GM10248 (cell line): ENCODE data around the gene DNAI4.

Experiments used
- CTCF ChIA-PET: fragments of 300-600 bp; sonication (Branson Sonifier 250); formaldehyde crosslinking; extraction: SDS; loops from one replicate; lab custom pipeline; 2021; ENCODE audit warnings: antibody characterized with exemption; lab: Yijun Ruan, JAX
- POLR2A ChIA-PET: fragments of 350-650 bp; sonication (Branson Sonifier 250); formaldehyde crosslinking; extraction: SDS; loops from one replicate; lab custom pipeline; 2020; ENCODE audit warnings: antibody characterized with exemption; lab: Yijun Ruan, JAX
- DNase-seq: peaks from one replicate; pipeline ENCODE4 v3.0.0; 2012; ENCODE audit errors: extremely low spot score
- TF ChIP-seq, protein P1 (sequence below): IDR thresholded peaks from 2 replicates; pipeline ENCODE4 v1.5.1; 2012; ENCODE audit warnings: mild to moderate bottlenecking, low read depth; ENCODE audit errors: extremely low read depth, missing control alignments, control extremely low read depth

DNAI4 gene

DNA sequence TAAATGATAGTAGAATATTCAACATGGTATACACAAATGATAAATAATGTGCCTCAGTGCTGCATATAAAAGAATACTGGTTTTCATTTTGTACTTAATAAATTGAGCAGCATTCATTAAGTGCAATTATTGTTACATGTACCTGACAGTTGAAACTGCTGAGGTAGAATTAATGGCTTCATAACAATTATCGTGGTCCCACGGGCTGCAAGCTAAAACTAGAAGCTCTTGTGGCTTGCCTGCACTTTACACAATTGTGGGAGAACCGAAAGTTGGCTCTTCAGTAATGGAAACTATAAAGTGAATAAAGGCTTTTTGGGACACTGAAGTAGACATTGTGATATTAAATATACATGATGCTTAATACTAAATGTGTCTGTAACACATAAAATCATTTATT is 146.8 kb downstream of the DNAI4 start:
- ChIA-PET CTCF (interaction anchor here (0.9 to 1.5 kb wide), 3 partner anchors 12 to 52 kb away, joined by 3 to 7 read pairs (median 3); no protein-coding TSS in a partner anchor), POLR2A (no interaction called here)
- TF ChIP-seq, protein P1, sequence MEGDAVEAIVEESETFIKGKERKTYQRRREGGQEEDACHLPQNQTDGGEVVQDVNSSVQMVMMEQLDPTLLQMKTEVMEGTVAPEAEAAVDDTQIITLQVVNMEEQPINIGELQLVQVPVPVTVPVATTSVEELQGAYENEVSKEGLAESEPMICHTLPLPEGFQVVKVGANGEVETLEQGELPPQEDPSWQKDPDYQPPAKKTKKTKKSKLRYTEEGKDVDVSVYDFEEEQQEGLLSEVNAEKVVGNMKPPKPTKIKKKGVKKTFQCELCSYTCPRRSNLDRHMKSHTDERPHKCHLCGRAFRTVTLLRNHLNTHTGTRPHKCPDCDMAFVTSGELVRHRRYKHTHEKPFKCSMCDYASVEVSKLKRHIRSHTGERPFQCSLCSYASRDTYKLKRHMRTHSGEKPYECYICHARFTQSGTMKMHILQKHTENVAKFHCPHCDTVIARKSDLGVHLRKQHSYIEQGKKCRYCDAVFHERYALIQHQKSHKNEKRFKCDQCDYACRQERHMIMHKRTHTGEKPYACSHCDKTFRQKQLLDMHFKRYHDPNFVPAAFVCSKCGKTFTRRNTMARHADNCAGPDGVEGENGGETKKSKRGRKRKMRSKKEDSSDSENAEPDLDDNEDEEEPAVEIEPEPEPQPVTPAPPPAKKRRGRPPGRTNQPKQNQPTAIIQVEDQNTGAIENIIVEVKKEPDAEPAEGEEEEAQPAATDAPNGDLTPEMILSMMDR: no peak
- no peak for DNase-seq

DNA sequence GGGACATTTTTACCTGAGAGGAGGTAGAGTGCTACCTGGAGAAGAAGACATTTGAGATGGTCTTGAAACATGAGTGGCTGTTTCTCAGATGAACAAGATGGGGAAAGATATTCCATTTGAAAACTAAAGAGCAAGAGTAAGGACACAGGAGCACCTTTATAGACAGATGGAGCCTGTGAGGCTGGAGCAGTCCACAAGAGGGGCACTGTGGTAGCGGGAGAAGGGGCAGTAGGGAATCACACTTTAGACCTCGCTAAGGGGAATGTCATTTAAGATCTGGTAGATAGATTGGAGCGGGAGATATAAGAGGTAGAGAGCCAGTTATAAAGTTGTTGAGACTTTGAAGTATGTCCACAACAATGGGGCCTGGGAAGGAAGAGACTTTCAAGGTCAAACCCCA is 149.0 kb downstream of the DNAI4 start:
- TF ChIP-seq, protein P1: no peak

GRCh38 chr1:66774438-66774837 is 150.2 kb downstream of the DNAI4 start:
- CTCF ChIA-PET: interaction anchor here (1.0 to 1.5 kb wide), 4 partner anchors 9 to 726 kb away, joined by 3 to 4 read pairs (median 3); no protein-coding TSS in a partner anchor
- no peak for DNase-seq

More for the DNA sequence above, 149.0 kb downstream of the DNAI4 start:
- no peak for DNase-seq
- POLR2A ChIA-PET: no interaction called here
- CTCF ChIA-PET: interaction anchor here (1.2 kb wide), 1 partner anchor 10 kb away, joined by 4 read pairs; no protein-coding TSS in a partner anchor

DNA sequence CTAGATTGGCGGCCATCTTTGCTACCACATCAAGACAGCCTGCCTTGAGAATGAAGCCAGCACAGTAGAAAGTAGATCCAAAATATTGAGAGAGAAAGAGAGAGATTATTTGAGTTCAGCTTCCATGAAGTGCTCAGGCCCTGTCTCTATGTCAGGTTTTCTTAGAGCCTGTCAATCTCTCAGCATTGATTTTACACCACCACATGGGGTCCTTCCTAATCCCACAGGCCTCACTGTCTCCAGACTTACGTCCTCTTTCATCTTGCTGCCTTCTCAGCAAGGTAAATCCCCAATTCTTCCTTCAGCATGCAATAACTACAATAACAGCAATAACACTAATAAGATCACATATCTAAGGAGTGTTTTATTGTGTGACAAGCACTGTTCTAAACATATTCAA is 151.4 kb downstream of the DNAI4 start:
- ChIA-PET POLR2A (no interaction called here), CTCF (no interaction called here)
- TF ChIP-seq, protein P1: no peak
- no peak for DNase-seq

More at GRCh38 chr1:66774438-66774837, 150.2 kb downstream of the DNAI4 start:
- POLR2A ChIA-PET: no interaction called here
- TF ChIP-seq, protein P1: no peak

DNA sequence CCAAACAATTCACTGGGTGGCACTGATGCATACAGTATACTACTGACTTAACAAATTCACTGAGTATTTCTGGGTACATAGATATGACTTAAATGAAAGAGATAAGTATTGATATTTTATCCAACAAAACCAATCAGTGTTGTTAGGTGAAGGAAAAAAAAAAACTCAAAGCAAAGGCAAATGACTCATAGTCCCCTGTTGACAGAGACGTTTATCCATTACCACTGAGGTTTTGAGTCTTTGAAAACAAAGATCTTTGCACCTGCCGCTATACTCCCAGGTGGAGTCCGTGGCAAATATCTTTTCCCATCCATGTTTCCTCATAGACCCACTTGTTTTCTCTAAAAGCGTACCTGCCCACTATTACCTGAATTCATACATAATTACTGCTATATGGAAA is 154.0 kb downstream of the DNAI4 start:
- no peak for DNase-seq

GRCh38 chr1:66770240-66770639 is 154.4 kb downstream of the DNAI4 start:
- CTCF ChIA-PET: no interaction called here
- TF ChIP-seq, protein P1: no peak
- POLR2A ChIA-PET: no interaction called here

More for the DNA sequence above, 154.0 kb downstream of the DNAI4 start:
- POLR2A ChIA-PET: no interaction called here
- CTCF ChIA-PET: interaction anchor here (0.9 to 1.6 kb wide), 2 partner anchors 8 to 13 kb away, joined by 3 to 5 read pairs; no protein-coding TSS in a partner anchor
- TF ChIP-seq, protein P1: no peak

More at GRCh38 chr1:66770240-66770639, 154.4 kb downstream of the DNAI4 start:
- no peak for DNase-seq
